SJSA1 (cell line): ENCODE measurements around the gene BRD4. TPM values are rescaled to one million over a fixed set of nuclear protein-coding genes. Genes with fewer than 3 reads are reported as not detected.

Source experiments
- DNase-seq, 2 experiments: peaks; one replicate each; pipeline ENCODE4 v3.0.0-alpha.2; 2015 to 2020; ENCODE audit warnings: low spot score in 2 of 2, low read depth in 1 of 2
- H3K27ac ChIP-seq: fragments of 250-450 bp; sonication (Bioruptor Pico); 2 replicates; pipeline ENCODE4 v1.5.1; 2020; ENCODE audit warnings: mild to moderate bottlenecking, moderate library complexity
- H3K27me3 ChIP-seq: fragments of 250-450 bp; sonication (Bioruptor Pico); replicated peaks from 2 replicates; pipeline ENCODE4 v1.5.1; 2020; ENCODE audit warnings: mild to moderate bottlenecking, moderate library complexity
- H3K36me3 ChIP-seq: fragments of 250-450 bp; sonication (Bioruptor Pico); 2 replicates; pipeline ENCODE4 v1.5.1; 2020; ENCODE audit warnings: mild to moderate bottlenecking
- H3K4me1 ChIP-seq: fragments of 250-450 bp; sonication (Bioruptor Pico); replicated peaks from 2 replicates; pipeline ENCODE4 v1.6.1; 2021; ENCODE audit warnings: mild to moderate bottlenecking
- H3K4me3 ChIP-seq: fragments of 250-450 bp; sonication (Bioruptor Pico); 2 replicates; pipeline ENCODE4 v1.5.1; 2020; ENCODE audit warnings: mild to moderate bottlenecking
- H3K9me3 ChIP-seq: fragments of 250-450 bp; sonication (Bioruptor Pico); replicated peaks from 2 replicates; pipeline ENCODE4 v1.5.1; 2020; ENCODE audit warnings: mild to moderate bottlenecking
- total RNA-seq: library from RNA; depleted of rRNA; stranded (reverse); fragments of >200 nt; shearing (Covaris generic); gene quantifications from 2 replicates; pipeline ENCODE4 v1.2.3, GENCODE V29; 2014

Gene BRD4
- total RNA-seq, 1 experiment from 2014 or later, result 15.8 TPM

- no peaks in the 10 kb centered on the region for H3K9me3 ChIP-seq
- H3K27me3 ChIP-seq, result no peaks in the 10 kb centered on the region
- no peak overlapping the region for H3K4me3 ChIP-seq
- no peak for DNase-seq
- H3K27ac ChIP-seq, result no peak overlapping the region
- H3K4me1 ChIP-seq, result no peaks in the 10 kb centered on the region
- peaks cover 66% of the 10 kb centered on the region for H3K36me3 ChIP-seq
Observed at GRCh38 chr19:15235781-15236180, 96.6 kb downstream of the BRD4 start.

- H3K36me3 ChIP-seq, result peaks cover 54% of the 10 kb centered on the region
- no peaks in the 10 kb centered on the region for H3K27me3 ChIP-seq
- no peak overlapping the region for H3K27ac ChIP-seq
- DNase-seq, result no peak
- H3K9me3 ChIP-seq, result no peaks in the 10 kb centered on the region
- no peaks in the 10 kb centered on the region for H3K4me1 ChIP-seq
- no peak overlapping the region for H3K4me3 ChIP-seq
Observed at GRCh38 chr19:15234431-15235130, 97.8 kb downstream of the BRD4 start.

- Histone ChIP-seq H3K4me3 (no peak overlapping the region), H3K36me3 (peaks cover 28% of the 10 kb centered on the region), H3K4me1 (no peaks in the 10 kb centered on the region), H3K27ac (no peak overlapping the region), H3K9me3 (no peaks in the 10 kb centered on the region), H3K27me3 (no peaks in the 10 kb centered on the region)
- no peak for DNase-seq
Observed at GRCh38 chr19:15231271-15231670, 101.1 kb downstream of the BRD4 start.

- H3K27me3 ChIP-seq, result no peaks in the 10 kb centered on the region
- no peak overlapping the region for H3K4me3 ChIP-seq
- no peak overlapping the region for H3K27ac ChIP-seq
- H3K9me3 ChIP-seq, result no peaks in the 10 kb centered on the region
- peaks cover 12% of the 10 kb centered on the region for H3K4me1 ChIP-seq
- no peaks in the 10 kb centered on the region for H3K36me3 ChIP-seq
- DNase-seq, result no peak
Observed at GRCh38 chr19:15227261-15227660, 105.1 kb downstream of the BRD4 start.

- no peaks in the 10 kb centered on the region for H3K27me3 ChIP-seq
- H3K9me3 ChIP-seq, result no peaks in the 10 kb centered on the region; the same call in 1 of the 2 replicates
- DNase-seq, result no peak
- H3K4me1 ChIP-seq, result peaks cover 12% of the 10 kb centered on the region
- H3K4me3 ChIP-seq, result no peak overlapping the region
- no peaks in the 10 kb centered on the region for H3K36me3 ChIP-seq
- no peak overlapping the region for H3K27ac ChIP-seq
Observed at GRCh38 chr19:15225760-15226159, 106.6 kb downstream of the BRD4 start.

GRCh38 chr19:15223649-15224361, 108.5 kb downstream of the BRD4 start:
- Histone ChIP-seq H3K27ac (peak overlapping the region; percentile 72), H3K9me3 (no peaks in the 10 kb centered on the region; the same call in 1 of the 2 replicates), H3K36me3 (no peaks in the 10 kb centered on the region), H3K4me1 (peaks cover 12% of the 10 kb centered on the region), H3K4me3 (peak overlapping the region; percentile 43), H3K27me3 (no peaks in the 10 kb centered on the region)
- no peak for DNase-seq

GRCh38 chr19:15222738-15223648, 109.3 kb downstream of the BRD4 start:
- no peaks in the 10 kb centered on the region; the same call in 1 of the 2 replicates for H3K9me3 ChIP-seq
- H3K27me3 ChIP-seq, result no peaks in the 10 kb centered on the region
- H3K4me1 ChIP-seq, result peaks cover 12% of the 10 kb centered on the region
- H3K36me3 ChIP-seq, result no peaks in the 10 kb centered on the region
- H3K4me3 ChIP-seq, result peak overlapping the region; percentile 43
- DNase-seq, result peak; percentile 96
- H3K27ac ChIP-seq, result peak overlapping the region; percentile 72

GRCh38 chr19:15220833-15221232, 111.5 kb downstream of the BRD4 start:
- Histone ChIP-seq H3K9me3 (no peaks in the 10 kb centered on the region; the same call in 1 of the 2 replicates), H3K27me3 (no peaks in the 10 kb centered on the region), H3K27ac (no peak overlapping the region), H3K4me1 (peaks cover 12% of the 10 kb centered on the region), H3K36me3 (no peaks in the 10 kb centered on the region), H3K4me3 (no peak overlapping the region)
- DNase-seq, result no peak

- Histone ChIP-seq H3K27ac (no peak overlapping the region), H3K36me3 (no peaks in the 10 kb centered on the region), H3K4me3 (no peak overlapping the region), H3K27me3 (no peaks in the 10 kb centered on the region), H3K9me3 (no peaks in the 10 kb centered on the region; the same call in 1 of the 2 replicates), H3K4me1 (peaks cover 7% of the 10 kb centered on the region)
- DNase-seq, result no peak
Observed at GRCh38 chr19:15218501-15218900, 113.8 kb downstream of the BRD4 start.

- DNase-seq, result no peak
- H3K27me3 ChIP-seq, result no peaks in the 10 kb centered on the region
- no peak overlapping the region for H3K27ac ChIP-seq
- no peak overlapping the region for H3K4me3 ChIP-seq
- H3K4me1 ChIP-seq, result peaks cover 2% of the 10 kb centered on the region
- H3K36me3 ChIP-seq, result no peaks in the 10 kb centered on the region
- H3K9me3 ChIP-seq, result no peaks in the 10 kb centered on the region; the same call in 1 of the 2 replicates
Observed at GRCh38 chr19:15216363-15216762, 116.0 kb downstream of the BRD4 start.

- Histone ChIP-seq H3K9me3 (no peaks in the 10 kb centered on the region), H3K27me3 (no peaks in the 10 kb centered on the region), H3K4me1 (peaks cover 24% of the 10 kb centered on the region), H3K4me3 (no peak overlapping the region), H3K36me3 (no peaks in the 10 kb centered on the region), H3K27ac (no peak overlapping the region)
- DNase-seq, result no peak
Observed at GRCh38 chr19:15213715-15214381, 118.5 kb downstream of the BRD4 start.

GRCh38 chr19:15212711-15213110, 119.6 kb downstream of the BRD4 start:
- H3K27me3 ChIP-seq, result no peaks in the 10 kb centered on the region
- H3K9me3 ChIP-seq, result no peaks in the 10 kb centered on the region
- H3K27ac ChIP-seq, result no peak overlapping the region
- peaks cover 24% of the 10 kb centered on the region for H3K4me1 ChIP-seq
- no peak for DNase-seq
- H3K4me3 ChIP-seq, result no peak overlapping the region
- no peaks in the 10 kb centered on the region for H3K36me3 ChIP-seq

GRCh38 chr19:15210323-15210781, 122.0 kb downstream of the BRD4 start:
- DNase-seq, result peak; percentile 95 to 97
- H3K36me3 ChIP-seq, result no peaks in the 10 kb centered on the region
- no peaks in the 10 kb centered on the region for H3K9me3 ChIP-seq
- H3K4me3 ChIP-seq, result no peak overlapping the region
- peaks cover 24% of the 10 kb centered on the region for H3K4me1 ChIP-seq
- no peaks in the 10 kb centered on the region for H3K27me3 ChIP-seq
- H3K27ac ChIP-seq, result peak overlapping the region; percentile 57
